K562 (cell line): ENCODE data around the gene TICAM1. TPM values are rescaled to one million over a fixed set of nuclear protein-coding genes. Genes with fewer than 3 reads are reported as not detected.
A peak's percentile ranks its signal among the peaks of the same experiment; 100 is the strongest.

Experiments used
- ATF2 ChIP-seq: sonication (generic); formaldehyde crosslinking; IDR thresholded peaks from 2 replicates; pipeline ENCODE4 v1.8.1; 2022; ENCODE audit warnings: missing genetic modification reagents
- CCNT2 ChIP-seq: IDR thresholded peaks from 2 replicates; pipeline ENCODE4 v1.6.1; 2011; ENCODE audit warnings: borderline replicate concordance, low read depth, mild to moderate bottlenecking, moderate library complexity, mixed read lengths, low read length; ENCODE audit not compliant: insufficient read length; ENCODE audit errors: extremely low read depth
- E2F6 ChIP-seq, 2 experiments: IDR thresholded peaks; 2 replicates each; pipeline ENCODE4 v1.6.1; 2011; ENCODE audit warnings: borderline replicate concordance in 1 of 2, control low read depth in 1 of 2, low read depth in 1 of 2, low read length in 1 of 2, mild to moderate bottlenecking in 1 of 2, mixed read lengths in 1 of 2, moderate library complexity in 1 of 2; ENCODE audit not compliant: insufficient read depth in 1 of 2, insufficient read length in 1 of 2, poor library complexity in 1 of 2, severe bottlenecking in 1 of 2; ENCODE audit errors: extremely low read depth in 1 of 2
- KAT7 ChIP-seq: sonication (generic); formaldehyde crosslinking; IDR thresholded peaks from 2 replicates; pipeline ENCODE4 v1.8.0; 2022; ENCODE audit warnings: missing genetic modification reagents, mild to moderate bottlenecking, borderline replicate concordance
- L3MBTL2 ChIP-seq: fragments of 450-650 bp; IDR thresholded peaks from 2 replicates; pipeline ENCODE4 v1.6.1; 2016; ENCODE audit warnings: mild to moderate bottlenecking, moderate library complexity
- NONO ChIP-seq, 2 experiments: fragments of 200-400 bp in 1 of 2; fragments of 450-650 bp in 1 of 2; formaldehyde crosslinking in 1 of 2; IDR thresholded peaks; 2 replicates each; pipeline ENCODE4 v1.6.1; 2017; ENCODE audit warnings: low read depth in 2 of 2, mild to moderate bottlenecking in 2 of 2, moderate library complexity in 2 of 2, low read length in 1 of 2
- RBM34 ChIP-seq: fragments of 200-400 bp; formaldehyde crosslinking; IDR thresholded peaks from 2 replicates; pipeline ENCODE4 v1.6.1; 2018; ENCODE audit warnings: low read length, borderline replicate concordance; ENCODE audit not compliant: insufficient read depth
- SAP30 ChIP-seq: fragments of 200-600 bp; sonication (generic); IDR thresholded peaks from 2 replicates; pipeline ENCODE4 v1.6.1; 2012; ENCODE audit warnings: borderline replicate concordance, low read depth, mild to moderate bottlenecking, moderate library complexity, low read length, control low read depth, inconsistent platforms; ENCODE audit not compliant: insufficient read depth, poor library complexity, severe bottlenecking
- SIN3A ChIP-seq, 2 experiments: fragments of 150-350 bp in 1 of 2; IDR thresholded peaks; 2 replicates each; pipeline ENCODE4 v1.6.1; 2011 to 2016; ENCODE audit warnings: borderline replicate concordance in 2 of 2, low read depth in 2 of 2, low read length in 2 of 2, mild to moderate bottlenecking in 2 of 2, moderate library complexity in 2 of 2; ENCODE audit not compliant: control insufficient read depth in 1 of 2
- SUPT5H ChIP-seq: fragments of 450-650 bp; IDR thresholded peaks from 2 replicates; pipeline ENCODE4 v1.6.1; 2016
- U2AF1 ChIP-seq: fragments of 200-400 bp; formaldehyde crosslinking; optimal IDR thresholded peaks from 2 replicates; pipeline ENCODE3; 2017; ENCODE audit warnings: mild to moderate bottlenecking, low read depth, low read length, moderate library complexity
- UBTF ChIP-seq, 2 experiments: IDR thresholded peaks; 2 replicates each; pipeline ENCODE4 v1.6.1; 2012; ENCODE audit warnings: improper control_type of control experiment in 2 of 2, low read depth in 2 of 2, low read length in 2 of 2, borderline replicate concordance in 1 of 2
- USF1 ChIP-seq: sonication (generic); formaldehyde crosslinking; IDR thresholded peaks from 2 replicates; pipeline ENCODE4 v1.9.0; 2022; ENCODE audit warnings: mild to moderate bottlenecking, missing genetic modification reagents
- ZNF124 ChIP-seq: sonication (generic); formaldehyde crosslinking; IDR thresholded peaks from 2 replicates; pipeline ENCODE4 v1.8.1; 2022; ENCODE audit warnings: missing genetic modification reagents
- polyA plus RNA-seq, 8 experiments: library from polyadenylated mRNA; depleted of rRNA in 4 of 8; stranded (reverse) in 5 of 8; unstranded in 3 of 8; fragments of >200 nt; fragmentation: Nextera tagmentation in 2 of 8; fragmentation: Illumina TruSeq in 1 of 8; extraction: Ambion mirVana in 2 of 8; extraction: Trizol in 1 of 8; gene quantifications; 2 replicates each; pipeline versions ENCODE4 v1.2.1 to v1.2.3, GENCODE V29; 2011 to 2014; ENCODE audit warnings: inconsistent platforms in 1 of 8, missing spikeins in 1 of 8
- total RNA-seq, 7 experiments: library from RNA; depleted of rRNA in 6 of 7; stranded (reverse); fragments of >200 nt in 6 of 7; fragmentation: Illumina TruSeq in 2 of 7; extraction: Trizol in 2 of 7; gene quantifications; 2 replicates each; pipeline versions ENCODE4 v1.2.1 to v1.2.3, GENCODE V29; 2011 to 2021; ENCODE audit warnings: low replicate concordance in 1 of 7

The TICAM1 gene
- total and polyA plus RNA-seq, 9 of the 15 experiments (the other 6 are each of a cell fraction or from before 2014, with no cell fraction given): 0.07 to 11.6 (median 1.5) TPM

- TF ChIP-seq RBM34 (0 out of 2 replicates have a peak, but pooled peaks have one; percentile 31), SUPT5H (peak; percentile 6; the same call in 1 of the 2 replicates), UBTF (IDR thresholded peaks at IDR 0.05; ENCODE audit: borderline replicate concordance in 1 of 2, low read depth in 2 of 2, low read length in 2 of 2) (0 out of 4 replicates have a peak, but pooled peaks of 1 of the 2 experiments have one; percentile 46), E2F6 (IDR thresholded peaks at IDR 0.05; ENCODE audit: borderline replicate concordance in 1 of 2, extremely low read depth in 1 of 2, insufficient read depth in 1 of 2, insufficient read length in 1 of 2, low read depth in 1 of 2, low read length in 1 of 2, poor library complexity in 1 of 2, severe bottlenecking in 1 of 2) (peak in 1 of 2 experiments; percentile 48), KAT7 (CRISPR knock-in tag) (peak; percentile 24; the same call in 1 of the 2 replicates), SAP30 (peak; percentile 42), USF1 (CRISPR knock-in tag) (peak; percentile 56), L3MBTL2 (peak; percentile 42), NONO (IDR thresholded peaks at IDR 0.05; ENCODE audit: low read depth in 2 of 2, low read length in 1 of 2) (0 out of 4 replicates have a peak, but pooled peaks of 1 of the 2 experiments have one; percentile 2), CCNT2 (peak; percentile 3), U2AF1 (peak; percentile 61), ZNF124 (CRISPR knock-in tag) (peak; percentile 62; the same call in 1 of the 2 replicates), ATF2 (CRISPR knock-in tag) (peak; percentile 53; the same call in 1 of the 2 replicates), SIN3A (IDR thresholded peaks at IDR 0.05; ENCODE audit: borderline replicate concordance in 2 of 2, control insufficient read depth in 1 of 2, low read depth in 2 of 2, low read length in 2 of 2) (0 out of 4 replicates have a peak, but pooled peaks of 1 of the 2 experiments have one; percentile 25)
These were observed 39.3 kb downstream of the TICAM1 start (continued) for GRCh38 chr19:4792019-4792865.
